ENCODE measurements around the gene BLM.
A peak's percentile ranks its signal among the peaks of the same experiment; 100 is the strongest.
"Not testable (repeated sequence)": the region's sequence is repeated elsewhere in the genome, so short reads cannot be mapped to it uniquely, and the experiment has no call there.

Gene BLM

GRCh38 chr15:90716976-90717821 is at the start of gene BLM:
BLM (plus strand) TSS chr15:90717346; CDS start chr15:90747393, 30,047 bp downstream.
- DNase-seq, result peak; percentile 94

GRCh38 chr15:90667755-90668345 is 49.3 kb upstream of the BLM start:
- DNase-seq, result not testable (repeated sequence)

GRCh38 chr15:90670631-90671030 is 46.5 kb upstream of the BLM start:
- not testable (repeated sequence) for DNase-seq

DNA sequence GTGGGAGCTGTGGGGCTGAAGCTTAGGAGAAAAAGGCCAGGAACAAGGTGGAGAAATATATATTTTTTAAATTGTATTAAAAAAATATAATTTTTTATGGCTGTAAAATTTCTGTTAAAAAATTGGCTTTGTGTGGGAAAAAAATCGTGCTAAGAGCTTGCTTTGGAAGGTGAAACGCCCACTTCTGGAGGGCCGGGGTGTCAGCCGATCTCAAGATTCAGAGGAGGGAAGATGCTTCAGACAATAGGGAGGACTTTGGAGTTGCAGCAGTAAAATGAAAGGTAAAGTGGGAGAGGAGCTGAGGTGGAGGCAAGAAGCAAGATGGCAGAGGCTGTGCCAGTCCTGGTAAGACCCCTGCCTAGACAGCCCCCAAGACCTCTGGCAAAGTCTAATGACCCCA is 45.9 kb upstream of the BLM start:
- DNase-seq, result no peak

- not testable (repeated sequence) for DNase-seq
These were observed 43.8 kb upstream of the BLM start for GRCh38 chr15:90673357-90673756.

DNA sequence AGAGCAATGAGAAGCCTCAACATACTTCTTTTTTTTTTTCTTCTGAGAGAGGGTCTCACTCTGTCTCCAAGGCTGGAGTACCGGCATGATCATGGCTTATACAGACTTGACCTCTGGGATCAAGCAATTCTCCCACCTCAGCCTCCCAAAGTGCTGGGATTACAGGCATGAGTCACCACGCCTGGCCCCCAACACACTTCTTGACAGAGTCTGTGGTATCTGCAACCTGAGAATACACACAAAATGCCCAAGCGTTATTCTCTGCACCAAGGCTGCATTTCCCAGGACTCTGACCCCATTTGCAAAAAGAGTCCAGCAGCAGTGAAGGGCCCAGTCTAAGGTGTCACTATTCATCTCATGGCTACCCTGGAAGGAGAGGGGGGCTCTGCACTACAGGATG is 42.7 kb upstream of the BLM start:
- DNase-seq, result no peak

GRCh38 chr15:90675464-90675863 is 41.7 kb upstream of the BLM start:
- no peak for DNase-seq

DNA sequence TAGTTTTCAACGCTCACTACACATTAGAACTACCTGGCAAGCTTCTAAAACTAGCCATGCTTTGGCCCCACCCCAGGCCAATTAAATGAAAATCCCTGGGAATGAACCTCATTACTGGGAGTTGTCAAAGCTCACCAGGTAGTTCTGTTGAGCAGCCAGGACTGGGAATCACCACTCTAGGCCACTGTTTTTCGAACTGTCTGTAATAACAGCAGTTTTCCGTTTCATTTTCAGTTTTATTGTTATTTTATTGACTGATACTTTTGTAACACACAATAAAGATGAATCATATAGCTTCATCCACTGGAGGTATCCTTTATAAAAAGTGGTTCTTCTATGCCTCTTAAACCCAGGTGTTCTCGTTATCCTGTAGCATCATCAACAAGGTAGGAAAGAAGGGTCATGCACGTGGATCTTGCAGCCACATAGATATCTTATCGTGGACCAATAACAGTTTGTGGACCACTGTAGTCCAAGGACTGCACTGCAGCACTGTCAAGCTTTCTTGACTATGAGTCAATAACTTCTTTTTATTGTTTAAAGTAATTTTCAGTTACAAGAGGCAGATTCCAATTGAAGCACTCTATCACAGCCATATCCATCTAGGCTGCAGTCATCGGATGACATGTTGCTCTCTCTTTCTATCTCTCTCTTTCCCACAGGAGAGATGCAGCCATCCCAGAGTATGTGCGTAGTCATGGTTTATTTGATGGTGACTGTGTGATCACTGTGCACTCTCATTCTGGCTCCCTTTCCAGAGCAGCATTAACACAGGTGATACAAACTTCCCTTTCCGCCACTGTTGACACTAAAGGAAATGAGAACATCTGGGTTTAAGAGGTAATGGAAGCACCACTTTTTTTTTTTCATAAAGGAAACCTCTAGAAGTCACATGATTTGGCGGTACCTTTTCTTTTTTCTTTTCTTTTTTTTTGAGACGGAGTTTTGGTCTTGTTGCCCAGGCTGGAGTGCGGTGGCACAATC is 39.0 kb upstream of the BLM start:
- no peak for DNase-seq

- no peak for DNase-seq
These were observed 37.2 kb upstream of the BLM start for GRCh38 chr15:90679959-90680358.

- DNase-seq, result no peak
These were observed 36.7 kb upstream of the BLM start for GRCh38 chr15:90680371-90680935.

GRCh38 chr15:90681056-90681455 is 36.1 kb upstream of the BLM start:
- no peak for DNase-seq

GRCh38 chr15:90681480-90681879 is 35.7 kb upstream of the BLM start:
- DNase-seq, result no peak

GRCh38 chr15:90683371-90683770 is 33.8 kb upstream of the BLM start:
- no peak for DNase-seq

DNA sequence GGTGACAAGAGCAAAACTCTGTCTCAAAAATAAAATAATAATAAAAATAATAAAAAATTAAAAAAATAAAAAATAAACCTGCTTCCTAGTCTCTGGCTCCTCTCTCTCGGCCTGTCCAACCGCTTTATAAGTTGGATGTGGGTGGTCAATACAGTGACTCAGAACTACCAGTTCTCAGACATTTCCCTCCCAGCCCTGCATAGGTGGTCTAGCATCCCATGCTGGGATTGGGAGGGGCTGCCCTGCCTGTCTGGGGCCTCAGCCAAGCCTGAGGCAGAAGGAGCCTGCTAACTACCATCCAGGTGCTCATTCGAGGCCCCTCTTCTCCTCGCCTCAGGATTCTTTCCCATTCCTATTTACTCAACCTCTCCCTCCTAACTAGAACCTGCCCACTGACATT is 33.3 kb upstream of the BLM start:
- DNase-seq, result no peak

- no peak for DNase-seq
These were observed 32.9 kb upstream of the BLM start for GRCh38 chr15:90684281-90684680.

DNA sequence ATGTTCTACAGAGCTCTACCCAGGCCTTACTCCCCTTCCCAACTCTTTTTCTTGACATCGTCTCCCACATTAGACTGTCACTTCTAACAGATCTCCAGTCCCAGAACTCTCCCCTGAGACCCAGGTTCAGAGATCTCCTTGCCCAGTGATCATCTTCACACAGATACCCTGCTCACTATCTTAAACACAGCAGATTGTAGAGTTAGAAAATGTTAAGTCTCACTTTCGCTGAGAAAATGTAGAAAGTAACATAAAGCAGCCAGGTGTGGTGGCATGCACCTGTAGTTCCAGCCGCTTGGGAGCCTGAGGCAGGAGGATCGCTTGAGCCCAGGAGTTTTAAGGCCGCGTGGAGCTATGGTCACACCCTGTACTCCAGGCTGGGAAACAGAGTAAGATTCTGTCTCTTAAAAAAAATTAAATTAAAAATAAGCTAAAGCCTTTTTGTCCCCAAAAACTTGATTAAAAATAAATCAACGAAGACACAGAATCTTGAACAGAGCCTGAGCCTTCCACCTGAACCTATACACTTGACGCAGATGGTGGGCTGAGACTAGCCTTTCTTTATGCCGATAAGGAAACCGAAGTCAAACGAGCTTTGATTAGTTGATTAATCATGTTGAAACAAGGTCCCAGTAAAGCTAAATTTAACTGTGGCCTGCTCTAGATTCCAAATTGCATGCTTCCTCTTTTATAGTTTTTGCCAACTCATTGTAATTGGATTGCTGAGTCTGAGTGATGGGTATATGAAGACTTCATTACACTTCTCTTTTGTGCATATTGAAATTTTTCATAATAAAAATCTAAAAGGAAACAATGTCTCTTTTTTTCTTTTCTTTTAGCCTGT is 31.3 kb upstream of the BLM start:
- DNase-seq, result no peak

GRCh38 chr15:90686435-90687218 is 30.5 kb upstream of the BLM start:
- DNase-seq, result no peak

GRCh38 chr15:90689326-90689961 is 27.7 kb upstream of the BLM start:
- DNase-seq, result not testable (repeated sequence)

DNA sequence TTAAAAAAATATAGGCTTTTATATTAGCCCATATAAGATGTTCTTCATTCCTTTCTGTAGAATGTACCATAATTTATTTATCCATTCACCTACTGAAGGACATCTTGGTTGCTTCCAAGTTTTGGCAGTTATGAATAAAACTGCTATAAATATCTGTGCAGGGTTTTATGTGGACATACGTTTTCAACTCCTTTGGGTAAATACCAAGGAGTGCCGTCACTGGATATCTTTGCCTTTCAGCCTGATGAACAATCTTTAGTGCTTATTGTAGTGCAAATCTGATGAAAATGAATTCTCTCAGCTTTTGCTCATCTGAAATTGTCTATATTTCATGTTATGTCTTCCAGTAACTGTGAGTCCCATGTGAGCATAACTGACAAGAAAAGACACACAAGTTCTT is 26.6 kb upstream of the BLM start:
- no peak for DNase-seq

GRCh38 chr15:90691369-90691768 is 25.8 kb upstream of the BLM start:
- DNase-seq, result no peak
